ENCODE data around the gene MUC2.

Gene MUC2

DNA sequence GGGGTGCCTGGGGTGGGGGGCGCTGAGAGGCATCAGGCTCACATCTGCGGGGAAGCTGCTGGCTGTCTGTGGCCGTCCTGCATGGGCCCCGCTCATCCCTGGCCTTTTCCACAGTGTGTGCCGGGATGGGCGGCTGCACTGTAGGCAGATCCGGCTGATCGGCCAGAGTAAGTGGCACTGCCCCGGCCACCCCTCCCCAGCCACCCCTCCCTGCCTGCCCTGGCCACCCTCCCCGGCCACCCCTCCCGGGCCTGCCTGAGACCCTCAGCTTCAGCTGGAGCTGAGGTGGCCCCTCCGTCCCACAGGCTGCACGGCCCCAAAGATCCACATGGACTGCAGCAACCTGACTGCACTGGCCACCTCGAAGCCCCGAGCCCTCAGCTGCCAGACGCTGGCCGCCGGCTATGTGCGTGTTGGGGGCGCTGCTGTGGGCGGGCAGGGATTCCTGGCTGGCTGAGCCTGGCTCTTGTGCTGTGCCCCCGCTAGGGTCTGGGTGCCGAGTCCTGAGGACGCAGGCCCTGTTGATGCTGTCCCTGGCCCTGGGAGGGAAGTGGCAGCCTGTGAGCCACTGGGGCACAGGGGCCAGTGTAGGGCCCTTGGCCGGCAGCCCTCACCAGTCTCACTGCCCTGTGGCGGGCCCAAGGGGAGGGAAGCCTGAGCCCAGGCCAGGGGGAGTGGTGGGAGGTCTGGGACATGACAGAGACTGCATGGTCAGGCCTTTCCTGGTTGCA is 10.9 kb downstream of the MUC2 start:
- no peak overlapping the region for H3K27ac ChIP-seq
- TF ChIP-seq ZFX (IDR thresholded peaks at IDR 0.05), result no peak
- TF ChIP-seq, protein P1, sequence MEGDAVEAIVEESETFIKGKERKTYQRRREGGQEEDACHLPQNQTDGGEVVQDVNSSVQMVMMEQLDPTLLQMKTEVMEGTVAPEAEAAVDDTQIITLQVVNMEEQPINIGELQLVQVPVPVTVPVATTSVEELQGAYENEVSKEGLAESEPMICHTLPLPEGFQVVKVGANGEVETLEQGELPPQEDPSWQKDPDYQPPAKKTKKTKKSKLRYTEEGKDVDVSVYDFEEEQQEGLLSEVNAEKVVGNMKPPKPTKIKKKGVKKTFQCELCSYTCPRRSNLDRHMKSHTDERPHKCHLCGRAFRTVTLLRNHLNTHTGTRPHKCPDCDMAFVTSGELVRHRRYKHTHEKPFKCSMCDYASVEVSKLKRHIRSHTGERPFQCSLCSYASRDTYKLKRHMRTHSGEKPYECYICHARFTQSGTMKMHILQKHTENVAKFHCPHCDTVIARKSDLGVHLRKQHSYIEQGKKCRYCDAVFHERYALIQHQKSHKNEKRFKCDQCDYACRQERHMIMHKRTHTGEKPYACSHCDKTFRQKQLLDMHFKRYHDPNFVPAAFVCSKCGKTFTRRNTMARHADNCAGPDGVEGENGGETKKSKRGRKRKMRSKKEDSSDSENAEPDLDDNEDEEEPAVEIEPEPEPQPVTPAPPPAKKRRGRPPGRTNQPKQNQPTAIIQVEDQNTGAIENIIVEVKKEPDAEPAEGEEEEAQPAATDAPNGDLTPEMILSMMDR (conservative IDR thresholded peaks at IDR 0.05), result no peak

DNA sequence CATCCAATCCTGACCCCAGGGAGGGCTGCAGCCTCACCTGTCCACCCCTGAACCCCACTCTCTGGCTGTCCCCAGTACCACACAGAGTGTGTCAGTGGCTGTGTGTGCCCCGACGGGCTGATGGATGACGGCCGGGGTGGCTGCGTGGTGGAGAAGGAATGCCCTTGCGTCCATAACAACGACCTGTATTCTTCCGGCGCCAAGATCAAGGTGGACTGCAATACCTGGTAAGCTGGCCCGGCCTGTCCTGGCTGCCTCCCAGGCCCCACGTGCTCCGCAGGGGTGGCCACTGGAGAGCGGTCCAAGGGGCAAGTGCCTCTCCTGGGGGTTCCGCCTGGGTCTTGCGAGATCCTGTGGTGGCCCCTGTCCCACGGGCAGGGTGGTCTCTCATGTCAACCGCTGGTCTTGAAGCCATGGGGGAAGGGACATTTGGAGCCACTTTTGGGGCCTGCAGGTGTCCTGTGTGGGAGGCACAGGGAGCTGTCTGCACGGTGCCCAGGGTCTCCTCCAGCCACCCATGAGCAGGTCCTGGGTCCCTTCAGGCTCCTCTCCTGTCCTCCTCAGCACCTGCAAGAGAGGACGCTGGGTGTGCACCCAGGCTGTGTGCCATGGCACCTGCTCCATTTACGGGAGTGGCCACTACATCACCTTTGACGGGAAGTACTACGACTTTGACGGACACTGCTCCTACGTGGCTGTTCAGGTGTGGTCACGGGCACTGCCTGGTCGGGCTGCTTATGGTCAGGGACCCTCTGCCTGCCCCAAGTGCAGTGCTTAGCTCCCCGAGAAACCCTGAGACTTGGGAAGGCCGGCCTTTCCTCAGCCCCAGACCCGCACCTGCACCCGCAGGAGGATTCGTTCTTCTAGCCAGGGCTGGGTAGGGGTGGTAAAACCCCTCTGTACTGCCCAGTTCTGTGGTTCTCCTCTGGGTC is 11.8 kb downstream of the MUC2 start:
- TF ChIP-seq, protein P1 (conservative IDR thresholded peaks at IDR 0.05), result no peak
- TF ChIP-seq ZFX (IDR thresholded peaks at IDR 0.05), result no peak
- no peak overlapping the region for H3K27ac ChIP-seq

DNA sequence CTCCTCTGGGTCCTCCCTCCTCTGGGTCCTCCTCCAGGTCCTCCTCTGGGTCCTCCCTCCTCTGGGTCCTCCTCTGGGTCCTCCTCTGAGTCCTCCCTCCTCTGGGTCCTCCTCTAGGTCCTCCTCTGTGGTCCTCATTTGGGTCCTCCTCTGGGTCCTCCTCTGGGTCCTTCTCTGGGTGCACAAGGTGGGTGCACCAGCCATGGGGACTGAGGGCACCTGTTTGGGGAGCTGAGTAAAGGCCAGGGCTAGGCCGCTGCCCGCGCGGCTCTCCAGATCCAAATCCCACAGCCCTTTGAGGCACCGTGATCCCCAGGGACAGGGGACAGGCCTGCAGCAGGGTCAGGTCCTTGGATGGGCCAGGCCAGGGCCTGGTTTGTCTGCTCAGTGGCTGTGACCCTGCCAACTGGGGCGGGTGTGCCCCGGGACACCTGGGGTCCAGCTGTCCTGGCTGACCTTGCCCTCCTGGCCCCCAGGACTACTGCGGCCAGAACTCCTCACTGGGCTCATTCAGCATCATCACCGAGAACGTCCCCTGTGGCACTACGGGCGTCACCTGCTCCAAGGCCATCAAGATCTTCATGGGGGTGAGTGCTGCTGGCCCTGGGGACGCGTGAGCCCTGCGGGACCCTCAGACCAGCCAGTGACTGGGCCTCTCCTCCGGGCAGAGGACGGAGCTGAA is 12.7 kb downstream of the MUC2 start:
- H3K27ac ChIP-seq, result no peak overlapping the region
- no peak for TF ChIP-seq ZFX (IDR thresholded peaks at IDR 0.05)
- TF ChIP-seq, protein P1 (conservative IDR thresholded peaks at IDR 0.05), result no peak

DNA sequence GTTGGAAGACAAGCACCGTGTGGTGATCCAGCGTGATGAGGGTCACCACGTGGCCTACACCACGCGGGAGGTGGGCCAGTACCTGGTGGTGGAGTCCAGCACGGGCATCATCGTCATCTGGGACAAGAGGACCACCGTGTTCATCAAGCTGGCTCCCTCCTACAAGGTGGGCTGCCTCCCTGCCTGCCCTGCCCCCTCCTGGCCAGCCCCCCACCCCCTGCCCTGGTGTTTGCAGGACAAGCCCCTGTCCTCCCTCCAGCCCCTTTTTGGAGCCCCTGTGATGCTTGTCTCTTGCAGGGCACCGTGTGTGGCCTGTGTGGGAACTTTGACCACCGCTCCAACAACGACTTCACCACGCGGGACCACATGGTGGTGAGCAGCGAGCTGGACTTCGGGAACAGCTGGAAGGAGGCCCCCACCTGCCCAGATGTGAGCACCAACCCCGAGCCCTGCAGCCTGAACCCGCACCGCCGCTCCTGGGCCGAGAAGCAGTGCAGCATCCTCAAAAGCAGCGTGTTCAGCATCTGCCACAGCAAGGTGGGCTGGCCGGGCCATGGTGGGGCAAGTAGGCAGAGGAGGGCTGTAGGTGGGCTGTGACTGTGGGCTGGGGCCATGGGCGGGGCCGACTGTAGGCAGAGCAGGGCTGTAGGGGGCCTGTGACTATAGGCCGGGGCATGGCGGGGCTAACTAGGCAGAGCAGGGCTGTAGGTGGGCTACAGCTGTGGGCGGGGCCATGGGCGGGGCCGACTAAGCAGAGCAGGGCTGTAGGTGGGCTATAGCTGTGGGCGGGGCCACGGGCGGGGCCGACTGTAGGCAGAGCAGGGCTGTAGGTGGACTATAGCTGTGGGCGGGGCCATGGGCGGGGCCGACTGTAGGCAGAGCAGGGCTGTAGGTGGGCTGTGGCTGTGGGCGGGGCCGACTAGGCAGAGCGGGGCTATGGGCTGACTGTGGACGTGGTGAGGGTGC is 13.6 kb downstream of the MUC2 start:
- TF ChIP-seq, protein P1 (conservative IDR thresholded peaks at IDR 0.05), result no peak
- no peak for TF ChIP-seq ZFX (IDR thresholded peaks at IDR 0.05)
- H3K27ac ChIP-seq, result no peak overlapping the region

DNA sequence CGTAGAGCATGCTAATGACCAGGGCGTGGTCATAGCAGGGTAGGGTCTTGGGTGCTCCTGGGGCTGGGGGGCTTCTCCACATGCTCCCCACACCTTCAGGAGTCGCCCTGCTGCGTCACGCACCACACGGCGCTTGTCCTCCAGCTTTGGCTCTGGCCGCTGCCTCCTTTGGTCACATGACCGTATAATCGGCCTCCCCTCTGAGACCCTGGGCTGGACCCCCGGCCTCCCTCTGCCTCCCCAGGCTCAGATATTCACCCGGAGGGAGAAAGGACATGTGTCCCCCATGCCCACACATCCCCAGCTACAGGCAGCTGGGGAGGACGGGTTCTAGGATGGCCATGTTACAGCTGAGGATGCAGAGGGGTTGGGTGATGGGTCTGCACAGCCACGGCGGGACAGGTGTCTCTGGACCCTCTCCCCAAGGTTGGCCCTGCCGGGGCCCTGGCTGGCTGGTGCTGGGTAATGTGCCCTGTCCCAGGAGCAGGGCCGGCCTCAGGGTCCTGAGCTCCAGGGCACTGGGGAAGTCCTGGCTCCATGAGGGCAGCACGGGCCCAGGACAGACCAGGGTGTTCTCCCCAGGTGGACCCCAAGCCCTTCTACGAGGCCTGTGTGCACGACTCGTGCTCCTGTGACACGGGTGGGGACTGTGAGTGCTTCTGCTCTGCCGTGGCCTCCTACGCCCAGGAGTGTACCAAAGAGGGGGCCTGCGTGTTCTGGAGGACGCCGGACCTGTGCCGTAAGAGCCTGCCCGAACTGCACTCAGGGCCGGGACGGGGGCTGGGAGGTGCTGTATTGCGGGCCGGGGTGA is 14.5 kb downstream of the MUC2 start:
- no peak overlapping the region for H3K27ac ChIP-seq
- no peak for TF ChIP-seq ZFX (IDR thresholded peaks at IDR 0.05)
- TF ChIP-seq, protein P1 (conservative IDR thresholded peaks at IDR 0.05), result no peak

Data from C4-2B (cell line).